ENCODE measurements around the gene SLC18B1. TPM values are rescaled to one million over a fixed set of nuclear protein-coding genes. Genes with fewer than 3 reads are reported as not detected.

SLC18B1 gene
- polyA plus RNA-seq, 3 donors, result 10.3 to 36.6 (median 24.8) TPM

DNA sequence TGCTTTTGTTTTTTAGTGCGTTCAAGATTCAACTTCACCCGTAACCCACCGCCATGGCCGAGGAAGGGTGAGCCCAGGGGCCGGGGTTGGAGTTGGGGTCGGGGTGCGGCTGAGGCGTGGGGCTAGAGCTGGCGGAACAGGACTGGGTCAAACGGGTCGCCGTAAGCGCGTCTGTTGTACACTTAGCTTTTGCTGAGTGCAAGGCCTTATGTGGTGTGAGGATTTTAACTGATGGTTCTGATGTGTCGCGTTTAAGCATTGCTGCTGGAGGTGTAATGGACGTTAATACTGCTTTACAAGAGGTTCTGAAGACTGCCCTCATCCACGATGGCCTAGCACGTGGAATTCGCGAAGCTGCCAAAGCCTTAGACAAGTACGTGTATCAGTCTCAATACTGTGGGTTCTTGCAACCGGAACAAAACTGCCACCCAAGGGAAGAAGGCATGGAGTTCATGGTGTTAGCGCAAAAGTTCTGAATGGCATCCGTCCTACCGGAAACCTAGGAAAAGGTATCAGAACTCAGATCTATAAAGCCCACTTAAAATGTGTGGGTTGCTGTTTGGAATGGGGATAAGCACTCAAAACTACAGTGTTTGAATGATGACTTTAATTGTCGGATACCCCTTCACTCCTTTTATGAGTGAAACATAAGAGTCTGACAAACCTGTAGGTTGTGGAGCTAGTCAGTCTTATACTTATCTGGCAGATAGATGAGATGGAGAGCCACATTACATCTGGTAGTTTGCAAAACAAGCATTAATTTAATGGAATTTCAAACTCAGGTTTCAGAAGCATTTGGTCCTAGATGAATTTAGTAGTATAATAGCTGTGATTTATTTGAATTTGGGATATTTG lies 16.5 kb upstream of the SLC18B1 start:
- Histone ChIP-seq H3K9me3 (replicated peaks in 1 of 2; ENCODE audit: control insufficient read depth in 1 of 2, insufficient read depth in 1 of 2, low read length in 2 of 2) (no peaks in the 10 kb centered on the region), H3K4me1 (ENCODE audit: control insufficient read depth in 1 of 2, insufficient read depth in 2 of 2, low read length in 2 of 2) (peaks cover 22 to 26% of the 10 kb centered on the region in 2 donors), H2AFZ (ENCODE audit: insufficient read depth, low read depth, low read length, poor library complexity, severe bottlenecking) (peak overlapping the region; percentile 62), H3K4me3 (replicated peaks in 1 of 3; ENCODE audit: low read depth in 2 of 3, low read length in 3 of 3) (peak overlapping the region; percentile 77 to 89 (median 82)), H3K36me3 (replicated peaks in 1 of 2; ENCODE audit: control insufficient read depth in 1 of 2, insufficient read depth in 2 of 2, low read length in 2 of 2) (peaks cover 31 to 45% of the 10 kb centered on the region in 2 donors), H4K20me1 (ENCODE audit: insufficient read depth, low read length) (peaks cover 54% of the 10 kb centered on the region), H3K27me3 (ENCODE audit: control insufficient read depth in 2 of 2, insufficient read depth in 2 of 2, low read length in 2 of 2) (no peaks in the 10 kb centered on the region), H3K9ac (ENCODE audit: insufficient read depth, low read length, poor library complexity, severe bottlenecking) (peak overlapping the region; percentile 84), H3K79me2 (ENCODE audit: insufficient read depth, low read length) (peaks cover 31% of the 10 kb centered on the region), H3K27ac (ENCODE audit: low read depth in 1 of 2, low read length in 2 of 2) (peak overlapping the region; percentile 39 to 86), H3K4me2 (replicated peaks; ENCODE audit: extremely low read depth, low read length, poor library complexity, severe bottlenecking) (peak overlapping the region; percentile 77)
- peak overlapping the region; percentile 93 to 97 (median 95) for H3K27ac Mint-ChIP-seq
- H3K9me3 Mint-ChIP-seq, result peaks cover 0 to 3% (median 0%) of the 10 kb centered on the region in 7 donors
- TF ChIP-seq, protein P1, sequence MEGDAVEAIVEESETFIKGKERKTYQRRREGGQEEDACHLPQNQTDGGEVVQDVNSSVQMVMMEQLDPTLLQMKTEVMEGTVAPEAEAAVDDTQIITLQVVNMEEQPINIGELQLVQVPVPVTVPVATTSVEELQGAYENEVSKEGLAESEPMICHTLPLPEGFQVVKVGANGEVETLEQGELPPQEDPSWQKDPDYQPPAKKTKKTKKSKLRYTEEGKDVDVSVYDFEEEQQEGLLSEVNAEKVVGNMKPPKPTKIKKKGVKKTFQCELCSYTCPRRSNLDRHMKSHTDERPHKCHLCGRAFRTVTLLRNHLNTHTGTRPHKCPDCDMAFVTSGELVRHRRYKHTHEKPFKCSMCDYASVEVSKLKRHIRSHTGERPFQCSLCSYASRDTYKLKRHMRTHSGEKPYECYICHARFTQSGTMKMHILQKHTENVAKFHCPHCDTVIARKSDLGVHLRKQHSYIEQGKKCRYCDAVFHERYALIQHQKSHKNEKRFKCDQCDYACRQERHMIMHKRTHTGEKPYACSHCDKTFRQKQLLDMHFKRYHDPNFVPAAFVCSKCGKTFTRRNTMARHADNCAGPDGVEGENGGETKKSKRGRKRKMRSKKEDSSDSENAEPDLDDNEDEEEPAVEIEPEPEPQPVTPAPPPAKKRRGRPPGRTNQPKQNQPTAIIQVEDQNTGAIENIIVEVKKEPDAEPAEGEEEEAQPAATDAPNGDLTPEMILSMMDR (IDR thresholded peaks at IDR 0.05), result no peak
- H3K4me3 Mint-ChIP-seq, result peak overlapping the region; percentile 95 to 98
- peaks cover 42 to 44% of the 10 kb centered on the region in 2 donors for H3K36me3 Mint-ChIP-seq
- H3K4me1 Mint-ChIP-seq, result peaks cover 28% of the 10 kb centered on the region
- H3K27me3 Mint-ChIP-seq (ENCODE audit: low read depth in 3 of 3), result peaks cover 0 to 4% (median 0%) of the 10 kb centered on the region in 3 donors
- no peak for DNase-seq
- 0% methylated on average over 16 of the region's 27 CpGs for WGBS (ENCODE audit: insufficient coverage)
- intact Hi-C loops (cut with micrococcal nuclease), result loop anchor here in 1 of 2 donors (5.0 kb wide), 2 partner anchors 148 to 303 kb away; partner anchors contain the start of gene STX7

DNA sequence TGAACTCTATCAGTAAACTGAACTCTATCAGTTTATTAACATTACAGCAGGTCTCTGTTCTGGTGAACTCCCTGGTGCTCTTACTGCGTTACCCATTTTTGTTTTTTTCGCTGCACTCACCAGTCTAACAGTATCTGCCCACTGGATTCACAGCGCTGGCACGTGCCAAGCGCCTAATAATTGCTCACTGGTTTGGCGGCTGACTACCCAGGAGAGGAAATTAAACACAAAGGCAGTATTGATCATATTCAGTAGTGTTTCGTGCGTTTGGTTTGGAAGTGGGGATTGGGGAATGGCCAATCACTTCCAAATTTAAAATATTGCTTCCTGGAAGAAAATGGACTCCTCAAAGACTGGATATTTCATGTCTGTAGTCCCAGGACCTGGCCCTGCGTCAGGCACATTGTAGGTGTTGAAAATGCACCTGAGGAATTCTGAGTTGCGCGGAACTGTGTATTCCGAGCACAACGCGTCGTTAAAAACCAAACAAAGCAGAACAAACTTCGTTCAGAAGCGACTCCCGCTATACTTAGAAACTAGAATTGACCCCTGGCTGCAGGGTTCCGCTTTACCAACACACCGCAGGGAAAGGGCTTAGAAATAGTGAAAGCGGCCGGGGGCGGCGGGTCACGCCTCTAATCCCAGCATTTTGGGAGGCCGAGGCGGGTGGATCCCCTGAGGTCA lies 14.9 kb upstream of the SLC18B1 start:
- H3K4me2 ChIP-seq (replicated peaks; ENCODE audit: extremely low read depth, low read length, poor library complexity, severe bottlenecking), result peak overlapping the region; percentile 77
- H3K27me3 Mint-ChIP-seq (ENCODE audit: low read depth in 3 of 3), result peaks cover 3 to 6% (median 5%) of the 10 kb centered on the region in 3 donors
- TF ChIP-seq, protein P1 (IDR thresholded peaks at IDR 0.05), result no peak
- peak overlapping the region; percentile 81 for H2AFZ ChIP-seq (ENCODE audit: insufficient read depth, low read depth, low read length, poor library complexity, severe bottlenecking)
- no peaks in the 10 kb centered on the region for H3K9me3 ChIP-seq (replicated peaks in 1 of 2; ENCODE audit: control insufficient read depth in 1 of 2, insufficient read depth in 1 of 2, low read length in 2 of 2)
- peaks cover 23 to 28% of the 10 kb centered on the region in 2 donors for H3K36me3 ChIP-seq (replicated peaks in 1 of 2; ENCODE audit: control insufficient read depth in 1 of 2, insufficient read depth in 2 of 2, low read length in 2 of 2)
- no peaks in the 10 kb centered on the region for H3K27me3 ChIP-seq (ENCODE audit: control insufficient read depth in 2 of 2, insufficient read depth in 2 of 2, low read length in 2 of 2)
- H4K20me1 ChIP-seq (ENCODE audit: insufficient read depth, low read length), result peaks cover 38% of the 10 kb centered on the region
- peaks cover 0 to 3% (median 0%) of the 10 kb centered on the region in 7 donors for H3K9me3 Mint-ChIP-seq
- H3K4me3 Mint-ChIP-seq, result peak overlapping the region; percentile 98 to 99
- H3K9ac ChIP-seq (ENCODE audit: insufficient read depth, low read length, poor library complexity, severe bottlenecking), result peak overlapping the region; percentile 75
- intact Hi-C loops (cut with micrococcal nuclease), result loop anchor here in 1 of 2 donors (5.0 kb wide), 2 partner anchors 146 to 301 kb away; partner anchors contain the start of gene STX7
- H3K27ac Mint-ChIP-seq, result peak overlapping the region; percentile 93 to 97 (median 95)
- 0% methylated on average over 13 of the region's 27 CpGs for WGBS (ENCODE audit: insufficient coverage)
- H3K27ac ChIP-seq (ENCODE audit: low read depth in 1 of 2, low read length in 2 of 2), result peak overlapping the region; percentile 85 to 90
- H3K4me1 Mint-ChIP-seq, result peaks cover 27% of the 10 kb centered on the region
- peak; percentile 56 to 69 (median 67) for DNase-seq
- peaks cover 26 to 28% of the 10 kb centered on the region in 2 donors for H3K36me3 Mint-ChIP-seq
- peak overlapping the region; percentile 77 to 89 (median 82) for H3K4me3 ChIP-seq (replicated peaks in 1 of 3; ENCODE audit: low read depth in 2 of 3, low read length in 3 of 3)
- H3K4me1 ChIP-seq (ENCODE audit: control insufficient read depth in 1 of 2, insufficient read depth in 2 of 2, low read length in 2 of 2), result peaks cover 22 to 26% of the 10 kb centered on the region in 2 donors
- peaks cover 31% of the 10 kb centered on the region for H3K79me2 ChIP-seq (ENCODE audit: insufficient read depth, low read length)

Data from CD14-positive monocyte (primary cell).